Kidney (tissue), 14 donors: ENCODE data around the gene ESR2. TPM values are rescaled to one million over a fixed set of nuclear protein-coding genes. Genes with fewer than 3 reads are reported as not detected.

ENCODE experiments used
- DNase-seq, 5 donors: peaks; one replicate each; pipeline ENCODE4 v3.0.0-alpha.2; 2013 to 2020
- FAIRE-seq: peaks from 2 replicates; lab custom pipeline; 2012; peaks lifted over from hg19 to GRCh38; lab: Jason Lieb, UNC
- H3K27ac ChIP-seq, 2 donors: one replicate each; pipeline ENCODE4 v1.7.0; 2013; ENCODE audit warnings: low read depth in 2 of 2, low read length in 2 of 2, inconsistent platforms in 1 of 2
- H3K27me3 ChIP-seq: one replicate; pipeline ENCODE4 v1.7.1; 2013; ENCODE audit warnings: low read length, inconsistent platforms; ENCODE audit not compliant: control insufficient read depth, insufficient read depth
- H3K36me3 ChIP-seq, 3 donors: one replicate each; pipeline versions ENCODE4 v1.7.0 to v1.7.1; 2013; ENCODE audit warnings: low read length in 3 of 3, control low read depth in 1 of 3, inconsistent platforms in 1 of 3; ENCODE audit not compliant: insufficient read depth in 3 of 3, control insufficient read depth in 2 of 3
- H3K4me1 ChIP-seq, 3 donors: one replicate each; pipeline versions ENCODE4 v1.7.0 to v1.7.1; 2013; ENCODE audit warnings: low read length in 3 of 3, inconsistent platforms in 1 of 3, low read depth in 1 of 3; ENCODE audit not compliant: control insufficient read depth in 2 of 3, insufficient read depth in 2 of 3
- H3K4me3 ChIP-seq, 3 donors: one replicate each; pipeline versions ENCODE4 v1.7.0 to v1.8.1; 2013; ENCODE audit warnings: low read length in 3 of 3, control low read depth in 1 of 3, inconsistent platforms in 1 of 3
- H3K9ac ChIP-seq, 3 donors: one replicate each; pipeline versions ENCODE4 v1.7.0 to v1.7.1; 2013; ENCODE audit warnings: low read length in 3 of 3, control low read depth in 1 of 3, inconsistent platforms in 1 of 3
- H3K9me3 ChIP-seq, 3 donors: one replicate each; pipeline versions ENCODE4 v1.7.0 to v1.7.1; 2013; ENCODE audit warnings: low read length in 3 of 3, control low read depth in 1 of 3, inconsistent platforms in 1 of 3; ENCODE audit not compliant: control insufficient read depth in 2 of 3, insufficient read depth in 1 of 3
- CTCF ChIP-seq: IDR thresholded peaks from 3 replicates; pipeline ENCODE4 v1.5.1; 2012; ENCODE audit warnings: mild to moderate bottlenecking, moderate library complexity, borderline replicate concordance; ENCODE audit not compliant: insufficient read depth; ENCODE audit errors: extremely low read depth
- intact Hi-C: fragments of 100-400 bp; cut with DNase I; formaldehyde crosslinking; loops from one replicate; pipeline ENCODE4 v1.11.1; 2022
- polyA plus RNA-seq: library from polyadenylated mRNA; stranded (reverse); fragments of 350-450 nt; fragmentation: Illumina TruSeq; extraction: RNeasy Lipid Tissue Mini Kit (QIAGEN cat#74804); gene quantifications from one replicate; pipeline ENCODE4 v1.2.3, GENCODE V29; 2014; ENCODE audit warnings: low read depth, low replicate concordance; ENCODE audit not compliant: insufficient read depth
- total RNA-seq: library from RNA; stranded (reverse); fragmentation: NEBNext Ultra II Directional; extraction: Animal tissue kit (Norgen Biotek cat#: 25700); gene quantifications from one replicate; pipeline ENCODE4 v1.2.1, GENCODE V29; 2021
- donor health status: control.
- donor health status: control.
- donor health status: control.
- donor health status: control.
- donor health status: control.
- donor health status: DM: yes; HTN: yes; CAD: no.
- donor health status: Normal renal cell carcinoma (clear cell type).

The ESR2 gene
- total and polyA plus RNA-seq, 2 donors from 2014 or later, result 2.5 TPM; not detected in 1

DNA sequence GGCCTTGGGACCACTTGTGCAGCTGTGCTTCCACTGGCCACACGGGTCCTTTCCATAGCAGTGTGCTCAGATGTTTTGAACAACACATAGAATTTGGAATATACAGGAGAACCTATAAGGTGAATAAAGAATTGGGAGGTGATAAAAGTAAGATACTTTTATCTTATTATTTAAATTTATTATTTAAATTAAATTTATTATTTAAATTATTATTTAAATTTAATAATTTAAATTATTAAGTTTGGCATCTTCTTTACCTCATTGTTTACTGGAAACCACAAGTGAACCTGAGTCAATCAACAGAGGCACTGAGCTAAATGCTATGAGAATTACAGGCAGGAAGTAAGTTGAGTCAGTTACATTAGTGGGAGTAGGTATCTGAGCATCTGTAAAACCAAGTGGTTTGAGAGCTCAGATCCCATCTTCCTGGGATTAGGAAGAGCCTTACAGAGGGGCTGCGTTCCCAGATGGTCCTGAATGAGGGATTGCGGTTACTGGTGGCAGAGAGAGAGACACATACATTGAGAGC lies 103.1 kb downstream of the ESR2 start:
- no peak for DNase-seq
- H3K4me1 ChIP-seq, result peaks cover 0 to 12% (median 6%) of the 10 kb centered on the region in 3 donors
- H3K27ac ChIP-seq, result no peak overlapping the region

GRCh38 chr14:64187331-64187730 lies 106.8 kb downstream of the ESR2 start:
- intact Hi-C loops, result no loop called here
- Histone ChIP-seq H3K9ac (no peak overlapping the region), H3K36me3 (peaks cover 4 to 43% (median 13%) of the 10 kb centered on the region in 3 donors), H3K27ac (no peak overlapping the region), H3K4me3 (no peak overlapping the region), H3K4me1 (no peaks in the 10 kb centered on the region), H3K27me3 (no peaks in the 10 kb centered on the region), H3K9me3 (no peaks in the 10 kb centered on the region)
- FAIRE-seq (no peak), DNase-seq (no peak)
- TF ChIP-seq CTCF, result no peak

More for the DNA sequence above, 103.1 kb downstream of the ESR2 start:
- FAIRE-seq, result no peak
- Histone ChIP-seq H3K9me3 (no peaks in the 10 kb centered on the region), H3K4me3 (no peak overlapping the region), H3K36me3 (peaks cover 0 to 45% (median 15%) of the 10 kb centered on the region in 3 donors), H3K9ac (no peak overlapping the region), H3K27me3 (no peaks in the 10 kb centered on the region)
- intact Hi-C loops, result no loop called here
- TF ChIP-seq CTCF, result no peak

- FAIRE-seq (no peak), DNase-seq (no peak)
- intact Hi-C loops, result no loop called here
- Histone ChIP-seq H3K4me1 (no peaks in the 10 kb centered on the region), H3K27ac (no peak overlapping the region), H3K36me3 (peaks cover 4 to 34% (median 18%) of the 10 kb centered on the region in 3 donors), H3K9me3 (no peaks in the 10 kb centered on the region), H3K27me3 (no peaks in the 10 kb centered on the region), H3K9ac (no peak overlapping the region), H3K4me3 (no peak overlapping the region)
- TF ChIP-seq CTCF, result no peak
These were observed 107.7 kb downstream of the ESR2 start for GRCh38 chr14:64186231-64187129.
